ENCODE results near the gene BAAT. TPM values are rescaled to one million over a fixed set of nuclear protein-coding genes. Genes with fewer than 3 reads are reported as not detected.

BAAT gene
- total and polyA plus RNA-seq, 2 donors from 2014 or later: 0.09 to 0.15 TPM

- Histone ChIP-seq H3K27ac (ENCODE audit: low read depth in 2 of 2, low read length in 2 of 2) (no peak overlapping the region), H3K4me3 (ENCODE audit: low read length in 3 of 3) (no peak overlapping the region), H3K4me1 (ENCODE audit: control insufficient read depth in 2 of 3, insufficient read depth in 2 of 3, low read depth in 1 of 3, low read length in 3 of 3) (no peaks in the 10 kb centered on the region), H3K36me3 (ENCODE audit: control insufficient read depth in 2 of 3, insufficient read depth in 3 of 3, low read length in 3 of 3) (no peaks in the 10 kb centered on the region), H3K9ac (ENCODE audit: low read length in 3 of 3) (no peak overlapping the region), H3K27me3 (ENCODE audit: control insufficient read depth, insufficient read depth, low read length) (no peaks in the 10 kb centered on the region), H3K9me3 (ENCODE audit: control insufficient read depth in 2 of 3, insufficient read depth in 1 of 3, low read length in 3 of 3) (no peaks in the 10 kb centered on the region)
- no peak for FAIRE-seq
- no peak for TF ChIP-seq CTCF (IDR thresholded peaks at IDR 0.05; ENCODE audit: borderline replicate concordance, extremely low read depth, insufficient read depth)
- intact Hi-C loops (cut with DNase I): no loop called here
- DNase-seq: no peak
Measured at GRCh38 chr9:101354765-101355708, 29.8 kb downstream of the BAAT start.

GRCh38 chr9:101354143-101354764 is 30.6 kb downstream of the BAAT start:
- DNase-seq (no peak), FAIRE-seq (no peak)
- intact Hi-C loops (cut with DNase I): no loop called here
- Histone ChIP-seq H3K36me3 (ENCODE audit: control insufficient read depth in 2 of 3, insufficient read depth in 3 of 3, low read length in 3 of 3) (no peaks in the 10 kb centered on the region), H3K4me1 (ENCODE audit: control insufficient read depth in 2 of 3, insufficient read depth in 2 of 3, low read depth in 1 of 3, low read length in 3 of 3) (no peaks in the 10 kb centered on the region), H3K27me3 (ENCODE audit: control insufficient read depth, insufficient read depth, low read length) (no peaks in the 10 kb centered on the region), H3K4me3 (ENCODE audit: low read length in 3 of 3) (no peak overlapping the region), H3K27ac (ENCODE audit: low read depth in 2 of 2, low read length in 2 of 2) (no peak overlapping the region), H3K9ac (ENCODE audit: low read length in 3 of 3) (no peak overlapping the region), H3K9me3 (ENCODE audit: control insufficient read depth in 2 of 3, insufficient read depth in 1 of 3, low read length in 3 of 3) (no peaks in the 10 kb centered on the region)
- no peak for TF ChIP-seq CTCF (IDR thresholded peaks at IDR 0.05; ENCODE audit: borderline replicate concordance, extremely low read depth, insufficient read depth)

GRCh38 chr9:101353683-101354082 is 31.1 kb downstream of the BAAT start:
- intact Hi-C loops (cut with DNase I): no loop called here
- FAIRE-seq (no peak), DNase-seq (no peak)
- H3K27me3 ChIP-seq (ENCODE audit: control insufficient read depth, insufficient read depth, low read length): no peaks in the 10 kb centered on the region
- no peak overlapping the region for H3K4me3 ChIP-seq (ENCODE audit: low read length in 3 of 3)
- H3K9me3 ChIP-seq (ENCODE audit: control insufficient read depth in 2 of 3, insufficient read depth in 1 of 3, low read length in 3 of 3): no peaks in the 10 kb centered on the region
- no peak for TF ChIP-seq CTCF (IDR thresholded peaks at IDR 0.05; ENCODE audit: borderline replicate concordance, extremely low read depth, insufficient read depth)
- H3K36me3 ChIP-seq (ENCODE audit: control insufficient read depth in 2 of 3, insufficient read depth in 3 of 3, low read length in 3 of 3): no peaks in the 10 kb centered on the region
- H3K27ac ChIP-seq (ENCODE audit: low read depth in 2 of 2, low read length in 2 of 2): no peak overlapping the region
- no peaks in the 10 kb centered on the region for H3K4me1 ChIP-seq (ENCODE audit: control insufficient read depth in 2 of 3, insufficient read depth in 2 of 3, low read depth in 1 of 3, low read length in 3 of 3)
- no peak overlapping the region for H3K9ac ChIP-seq (ENCODE audit: low read length in 3 of 3)
